GM21367 (cell line): ENCODE data around the gene PPP6R3.

Experiments used
- ATAC-seq: cut with Tn5 transposase; IDR thresholded peaks from one replicate; pipeline ENCODE4 v1.9.1; 2021; ENCODE audit not compliant: unreplicated experiment

PPP6R3 gene

DNA sequence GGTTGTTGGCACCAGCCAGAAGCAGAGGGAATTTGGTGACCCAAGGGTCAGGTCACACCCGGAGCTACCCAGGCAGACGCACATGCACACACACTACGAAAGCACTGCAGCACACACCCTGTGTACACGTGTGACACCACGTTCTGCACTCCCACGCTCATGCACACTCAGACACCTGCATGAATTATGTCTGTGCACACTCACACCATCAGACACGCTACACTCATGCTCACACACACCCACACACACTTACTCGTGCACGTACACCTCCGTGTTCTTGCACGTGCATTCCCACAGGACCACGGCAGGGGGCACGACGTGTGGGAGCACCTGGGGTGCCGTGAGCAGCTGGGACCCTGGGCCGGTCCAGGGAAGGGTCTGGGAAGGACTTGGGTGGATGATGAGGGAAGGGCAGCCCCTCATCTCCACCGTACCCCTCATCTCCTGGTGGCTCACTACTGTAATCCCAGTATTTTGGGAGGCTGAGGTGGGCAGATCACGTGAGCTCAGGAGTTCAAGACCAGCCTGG is 203.0 kb downstream of the PPP6R3 start:
- ATAC-seq = no peak

DNA sequence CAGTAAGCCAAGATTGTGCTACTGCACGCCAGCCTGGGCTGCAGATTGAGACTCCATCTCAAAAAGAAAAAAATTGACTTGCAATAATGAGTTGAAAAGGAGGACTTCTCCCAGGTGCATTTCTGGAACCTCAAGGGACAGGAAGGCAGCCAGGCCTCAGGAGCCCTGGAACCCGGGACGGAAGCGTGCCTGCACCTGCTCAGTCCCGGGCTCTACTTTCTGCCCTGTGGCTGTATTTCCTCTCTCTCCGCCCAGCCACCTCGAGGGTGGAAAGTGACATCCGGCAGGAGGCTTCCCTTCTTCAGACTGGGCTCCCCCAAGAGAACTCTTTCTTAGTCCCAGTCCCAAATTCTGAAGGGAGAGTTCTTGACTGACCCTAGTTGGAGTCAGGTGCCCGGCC is 203.6 kb downstream of the PPP6R3 start:
- ATAC-seq = no peak

- ATAC-seq = no peak
Observed at GRCh38 chr11:68664906-68665305, 204.4 kb downstream of the PPP6R3 start.
